Psoas muscle (tissue), 8 donors: ENCODE measurements around the gene VPS39. TPM values are rescaled to one million over a fixed set of nuclear protein-coding genes. Genes with fewer than 3 reads are reported as not detected.

Experiments used
- ATAC-seq, 4 donors: fragments of 200-7000 bp; cut with Tn5 transposase; one replicate each; pipeline ENCODE4 v1.9.1; 2020; ENCODE audit warnings: moderate library complexity in 3 of 4, mild to moderate bottlenecking in 2 of 4
- DNase-seq, 2 donors: peaks; one replicate each; pipeline ENCODE4 v3.0.0-alpha.2; 2020
- H3K27ac ChIP-seq: fragments of 200-600 bp; one replicate; pipeline ENCODE4 v1.8.0; 2022
- H3K27me3 ChIP-seq, 3 donors: fragments of 200-600 bp in 1 of 3; one replicate each; pipeline versions ENCODE4 v1.6.1 to v1.8.0; 2013 to 2022; ENCODE audit warnings: low read length in 2 of 3, mild to moderate bottlenecking in 2 of 3, moderate library complexity in 1 of 3; ENCODE audit not compliant: insufficient read depth in 3 of 3
- H3K36me3 ChIP-seq, 2 donors: fragments of 200-600 bp in 1 of 2; one replicate each; pipeline versions ENCODE4 v1.6.1 to v1.8.0; 2013 to 2022; ENCODE audit warnings: low read depth in 1 of 2, mild to moderate bottlenecking in 1 of 2, moderate library complexity in 1 of 2; ENCODE audit not compliant: insufficient read depth in 1 of 2
- H3K4me1 ChIP-seq: fragments of 200-600 bp; one replicate; pipeline ENCODE4 v1.8.0; 2022
- H3K4me3 ChIP-seq: fragments of 200-600 bp; one replicate; pipeline ENCODE4 v1.8.0; 2022; ENCODE audit warnings: mild to moderate bottlenecking
- H3K9me3 ChIP-seq: fragments of 200-600 bp; one replicate; pipeline ENCODE4 v1.8.0; 2022
- WGBS, 3 donors: extraction: QIAGEN DNeasy Blood & Tissue Kit; methylation state at CpG; one replicate each; pipeline versions ENCODE4 v1.1.6 to v1.1.7; 2013; 5-methylcytosine and 5-hydroxymethylcytosine counted together
- intact Hi-C, 2 donors: fragments of 100-400 bp; cut with DNase I; formaldehyde crosslinking; loops; one replicate each; pipeline versions ENCODE4 v1.11.0 to v1.14.2; 2022
- polyA plus RNA-seq, 3 donors: library from polyadenylated mRNA; stranded (reverse); fragments of 200-250 nt; gene quantifications; one replicate each; pipeline ENCODE4 v1.2.3, GENCODE V29; 2013
- total RNA-seq, 4 donors: library from RNA; stranded (reverse); fragmentation: NEBNext Ultra II Directional in 2 of 4; extraction: Animal tissue kit (Norgen Biotek cat#: 25700) in 2 of 4; gene quantifications; one replicate each; pipeline versions ENCODE4 v1.2.1 to v1.2.4, GENCODE V29; 2021 to 2023
- TF ChIP-seq, protein P1 (sequence below): fragments of 200-600 bp; IDR thresholded peaks from one replicate; pipeline ENCODE4 v1.8.0; 2022; ENCODE audit warnings: antibody characterized with exemption
- donor health status: healthy with polysubstance abuse.
- donor health status: DM: no; HTN: no; CAD: no; lungs with moderate emphysema.
- donor health status: Bipolar disorder and iron deficiency.
- donor health status: healthy.
- donor health status: DM: yes; HTN: yes; CAD: no.
- donor health status: DM: no; HTN: no; CAD: no.
- donor health status: DM: no; HTN: no; CAD: no.
- donor health status: DM: yes; HTN: yes; CAD: no.

Gene VPS39
- total and polyA plus RNA-seq, 7 donors, result 15.2 to 47.8 (median 43.3) TPM

DNA sequence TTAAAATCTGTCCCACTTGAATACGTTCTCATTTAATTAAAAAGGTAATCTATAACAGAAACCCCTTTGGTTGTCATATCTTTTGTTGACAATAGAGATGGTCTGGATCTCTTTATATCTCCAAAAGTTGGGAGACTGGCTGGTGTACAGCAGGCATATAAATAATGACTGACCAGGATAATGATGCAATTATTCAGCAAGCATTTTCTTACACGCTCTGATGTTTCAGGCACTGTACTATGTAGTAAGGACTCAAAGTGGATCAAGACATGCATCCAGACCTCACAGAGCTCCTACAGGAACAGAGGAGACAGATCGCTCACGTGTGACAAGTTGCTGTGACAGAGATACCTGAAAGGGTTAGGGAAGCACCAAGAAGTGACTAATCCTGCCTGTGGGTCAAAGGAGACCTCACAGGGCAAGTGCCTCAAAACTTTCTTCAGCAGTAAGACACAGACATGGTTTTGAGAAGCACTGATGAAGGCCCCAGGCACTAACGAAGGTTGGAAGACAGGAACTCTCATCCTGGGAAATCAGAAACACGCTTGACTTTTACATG lies 25.7 kb downstream of the VPS39 start:
- TF ChIP-seq, protein P1, sequence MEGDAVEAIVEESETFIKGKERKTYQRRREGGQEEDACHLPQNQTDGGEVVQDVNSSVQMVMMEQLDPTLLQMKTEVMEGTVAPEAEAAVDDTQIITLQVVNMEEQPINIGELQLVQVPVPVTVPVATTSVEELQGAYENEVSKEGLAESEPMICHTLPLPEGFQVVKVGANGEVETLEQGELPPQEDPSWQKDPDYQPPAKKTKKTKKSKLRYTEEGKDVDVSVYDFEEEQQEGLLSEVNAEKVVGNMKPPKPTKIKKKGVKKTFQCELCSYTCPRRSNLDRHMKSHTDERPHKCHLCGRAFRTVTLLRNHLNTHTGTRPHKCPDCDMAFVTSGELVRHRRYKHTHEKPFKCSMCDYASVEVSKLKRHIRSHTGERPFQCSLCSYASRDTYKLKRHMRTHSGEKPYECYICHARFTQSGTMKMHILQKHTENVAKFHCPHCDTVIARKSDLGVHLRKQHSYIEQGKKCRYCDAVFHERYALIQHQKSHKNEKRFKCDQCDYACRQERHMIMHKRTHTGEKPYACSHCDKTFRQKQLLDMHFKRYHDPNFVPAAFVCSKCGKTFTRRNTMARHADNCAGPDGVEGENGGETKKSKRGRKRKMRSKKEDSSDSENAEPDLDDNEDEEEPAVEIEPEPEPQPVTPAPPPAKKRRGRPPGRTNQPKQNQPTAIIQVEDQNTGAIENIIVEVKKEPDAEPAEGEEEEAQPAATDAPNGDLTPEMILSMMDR, result no peak
- WGBS, 3 donors, result 90 to 92% (median 91%) methylated on average over 6 of the region's 6 CpGs
- no peaks in the 10 kb centered on the region for H3K4me1 ChIP-seq
- peaks cover 5 to 97% of the 10 kb centered on the region in 2 donors for H3K36me3 ChIP-seq
- intact Hi-C loops, result no loop called here
- H3K4me3 ChIP-seq, result no peak overlapping the region
- H3K9me3 ChIP-seq, result no peaks in the 10 kb centered on the region
- no peak for DNase-seq
- no peak for ATAC-seq
- no peaks in the 10 kb centered on the region for H3K27me3 ChIP-seq
- H3K27ac ChIP-seq, result no peak overlapping the region

DNA sequence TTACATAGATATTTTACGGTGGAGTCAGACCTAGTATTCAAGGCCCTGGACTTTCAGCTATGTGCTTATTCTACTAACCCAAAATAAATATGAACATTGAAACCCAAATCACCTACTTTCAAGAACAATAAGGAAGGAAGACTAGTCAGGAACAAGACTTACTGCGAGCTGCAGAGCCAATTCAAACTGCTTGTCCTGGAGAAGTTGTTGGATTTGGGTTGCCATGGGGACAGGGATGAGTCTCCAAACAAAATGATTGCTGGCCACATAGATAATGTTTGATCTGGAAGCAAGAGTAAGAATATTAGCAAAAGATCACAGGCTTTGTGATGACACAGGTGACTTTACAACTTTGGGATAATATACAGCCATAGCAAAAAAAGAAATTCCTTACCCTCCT lies 30.0 kb downstream of the VPS39 start:
- ATAC-seq, result no peak
- intact Hi-C loops, result no loop called here
- 87 to 92% (median 89%) methylated on average over 2 of the region's 2 CpGs for WGBS, 3 donors

DNA sequence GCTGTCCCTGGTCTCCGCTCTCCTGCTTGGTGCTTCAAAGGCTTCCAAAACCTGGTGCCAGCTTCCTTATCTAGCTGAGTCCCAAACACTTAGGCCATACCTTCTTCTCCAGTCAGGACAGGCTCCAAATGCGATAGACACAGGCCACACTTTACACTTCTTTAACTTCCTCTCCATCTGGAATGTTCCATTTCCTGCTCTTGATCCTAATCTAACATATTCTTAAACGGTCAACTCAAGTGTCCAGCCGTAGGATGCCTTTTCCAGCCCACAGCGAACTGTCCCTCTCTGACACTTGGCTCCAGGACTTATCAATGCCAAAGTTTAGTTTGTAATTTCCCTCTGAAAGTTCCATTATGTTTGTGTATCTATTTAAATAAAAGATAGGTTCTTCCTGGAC lies 32.4 kb downstream of the VPS39 start:
- Histone ChIP-seq H3K4me3 (no peak overlapping the region), H3K4me1 (no peaks in the 10 kb centered on the region), H3K27ac (no peak overlapping the region), H3K9me3 (no peaks in the 10 kb centered on the region), H3K36me3 (peaks cover 7 to 97% of the 10 kb centered on the region in 2 donors), H3K27me3 (no peaks in the 10 kb centered on the region)
- no peak for DNase-seq
- intact Hi-C loops, result no loop called here
- TF ChIP-seq, protein P1, result no peak
- no peak for ATAC-seq
- 78 to 80% (median 80%) methylated on average over 5 of the region's 5 CpGs for WGBS, 3 donors

More for the DNA sequence above, 30.0 kb downstream of the VPS39 start:
- Histone ChIP-seq H3K9me3 (no peaks in the 10 kb centered on the region), H3K36me3 (peaks cover 7 to 97% of the 10 kb centered on the region in 2 donors), H3K4me3 (no peak overlapping the region), H3K27ac (no peak overlapping the region), H3K27me3 (no peaks in the 10 kb centered on the region), H3K4me1 (no peaks in the 10 kb centered on the region)
- TF ChIP-seq, protein P1, result no peak
- no peak for DNase-seq

DNA sequence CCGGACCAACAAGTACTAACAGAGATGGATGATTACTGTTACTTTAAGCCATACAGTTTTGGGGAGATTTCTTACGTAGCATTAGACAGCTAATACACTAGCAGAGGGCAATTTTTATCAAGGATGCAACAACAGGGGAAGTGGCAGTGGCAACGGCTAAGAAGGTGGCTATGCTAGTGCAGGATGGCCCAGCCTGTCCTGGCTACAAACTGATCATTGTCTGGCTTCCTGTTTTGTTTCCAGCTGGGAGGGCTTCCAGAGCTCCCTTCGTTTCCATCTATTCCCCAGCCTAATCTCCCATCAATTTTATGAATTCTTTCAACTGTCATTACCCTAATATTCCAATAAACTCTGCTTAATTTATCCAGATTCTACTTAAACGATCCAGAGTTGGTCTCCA lies 35.6 kb downstream of the VPS39 start:
- 77 to 85% (median 79%) methylated on average over 5 of the region's 5 CpGs for WGBS, 3 donors
- TF ChIP-seq, protein P1, result no peak
- H3K4me1 ChIP-seq, result no peaks in the 10 kb centered on the region
- H3K27ac ChIP-seq, result no peak overlapping the region
- peaks cover 6 to 99% of the 10 kb centered on the region in 2 donors for H3K36me3 ChIP-seq
- DNase-seq (no peak), ATAC-seq (no peak)
- no peaks in the 10 kb centered on the region for H3K9me3 ChIP-seq
- intact Hi-C loops, result no loop called here
- H3K4me3 ChIP-seq, result no peak overlapping the region
- no peaks in the 10 kb centered on the region for H3K27me3 ChIP-seq

DNA sequence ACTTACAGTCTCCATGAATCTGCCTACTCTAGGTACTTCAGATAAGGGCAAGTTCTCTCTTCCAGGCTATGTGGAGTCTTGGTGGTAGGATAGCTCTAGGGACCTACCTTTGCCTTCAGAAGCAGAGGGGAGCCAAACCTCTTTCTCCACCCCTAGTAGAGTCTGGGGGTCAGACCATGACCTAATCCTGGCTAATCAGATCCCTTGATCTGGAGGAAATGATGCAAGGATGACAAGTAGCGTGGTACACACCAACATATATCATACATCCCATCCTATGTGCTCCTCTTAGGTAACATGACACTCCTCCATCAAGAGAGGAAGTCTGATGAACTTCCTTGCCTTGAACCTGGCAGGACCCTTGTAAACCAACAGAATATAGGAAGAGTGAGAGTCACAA lies 36.3 kb downstream of the VPS39 start:
- H3K27ac ChIP-seq, result no peak overlapping the region

More for the DNA sequence above, 36.3 kb downstream of the VPS39 start:
- H3K4me1 ChIP-seq, result no peaks in the 10 kb centered on the region
- peaks cover 6 to 99% of the 10 kb centered on the region in 2 donors for H3K36me3 ChIP-seq
- H3K4me3 ChIP-seq, result no peak overlapping the region
- H3K27me3 ChIP-seq, result no peaks in the 10 kb centered on the region
- H3K9me3 ChIP-seq, result no peaks in the 10 kb centered on the region
- WGBS, 3 donors, result 84 to 95% (median 86%) methylated on average over 1 of the region's 1 CpG
- intact Hi-C loops, result no loop called here
- TF ChIP-seq, protein P1, result no peak
- no peak for DNase-seq
- no peak for ATAC-seq
